K562 (cell line): ENCODE results near the gene MAGEB2. TPM values are rescaled to one million over a fixed set of nuclear protein-coding genes. Genes with fewer than 3 reads are reported as not detected.
A peak's percentile ranks its signal among the peaks of the same experiment; 100 is the strongest.

Experiments
- CEBPG ChIP-seq, 3 experiments: fragments of 200-800 bp in 1 of 3; sonication (Bioruptor generic) in 1 of 3; sonication (generic) in 1 of 3; formaldehyde crosslinking in 1 of 3; IDR thresholded peaks in 2 of 3; conservative IDR thresholded peaks in 1 of 3; 2 replicates each; pipeline versions ENCODE4 v1.6.1 to v1.8.0; 2016 to 2022; ENCODE audit warnings: missing compliant biosample characterization in 2 of 3, missing genetic modification characterization in 2 of 3, mild to moderate bottlenecking in 1 of 3, missing genetic modification reagents in 1 of 3
- DNMT1 ChIP-seq: fragments of 450-650 bp; IDR thresholded peaks from 2 replicates; pipeline ENCODE4 v1.6.1; 2016; ENCODE audit warnings: antibody characterized with exemption, mild to moderate bottlenecking
- DPF2 ChIP-seq: fragments of 450-650 bp; IDR thresholded peaks from 2 replicates; pipeline ENCODE4 v1.6.1; 2016
- KLF16 ChIP-seq: IDR thresholded peaks from 2 replicates; pipeline ENCODE4 v1.6.1; 2016; ENCODE audit warnings: antibody characterized with exemption
- MYNN ChIP-seq, 2 experiments: sonication (generic); formaldehyde crosslinking in 1 of 2; IDR thresholded peaks; 2 replicates each; pipeline versions ENCODE4 v1.5.0 to v1.6.1; 2016 to 2020; ENCODE audit warnings: antibody characterized with exemption in 1 of 2, missing genetic modification reagents in 1 of 2
- NFE2 ChIP-seq: IDR thresholded peaks from 2 replicates; pipeline ENCODE4 v1.6.1; 2014; ENCODE audit warnings: antibody characterized with exemption, low read depth
- SMARCE1 ChIP-seq: fragments of 450-650 bp; IDR thresholded peaks from 2 replicates; pipeline ENCODE4 v1.7.1; 2016; ENCODE audit warnings: mild to moderate bottlenecking
- SMC3 ChIP-seq: conservative IDR thresholded peaks from 2 replicates; pipeline ENCODE4 v1.6.1; 2011; ENCODE audit warnings: low read depth, low read length, improper control_type of control experiment; ENCODE audit not compliant: insufficient read depth
- STAG1 ChIP-seq: sonication (generic); formaldehyde crosslinking; IDR thresholded peaks from 2 replicates; pipeline ENCODE4 v1.5.0; 2020; ENCODE audit warnings: missing genetic modification reagents, borderline replicate concordance
- TCF7L2 ChIP-seq: fragments of 150-350 bp; IDR thresholded peaks from 2 replicates; pipeline ENCODE4 v1.6.1; 2016; ENCODE audit warnings: low read depth, mild to moderate bottlenecking, low read length, moderate library complexity
- TSC22D4 ChIP-seq: fragments of 450-650 bp; IDR thresholded peaks from 2 replicates; pipeline ENCODE4 v1.6.1; 2016; ENCODE audit warnings: missing genetic modification characterization, missing biosample characterization, control low read depth
- ZNF253 ChIP-seq: fragments of 250-450 bp; sonication (Bioruptor Pico); conservative IDR thresholded peaks from 2 replicates; pipeline ENCODE4 v1.6.1; 2021; ENCODE audit warnings: mild to moderate bottlenecking
- polyA plus RNA-seq, 8 experiments: library from polyadenylated mRNA; depleted of rRNA in 4 of 8; stranded (reverse) in 5 of 8; unstranded in 3 of 8; fragments of >200 nt; fragmentation: Nextera tagmentation in 2 of 8; fragmentation: Illumina TruSeq in 1 of 8; extraction: Ambion mirVana in 2 of 8; extraction: Trizol in 1 of 8; gene quantifications; 2 replicates each; pipeline versions ENCODE4 v1.2.1 to v1.2.3, GENCODE V29; 2011 to 2014; ENCODE audit warnings: inconsistent platforms in 1 of 8, missing spikeins in 1 of 8
- total RNA-seq, 7 experiments: library from RNA; depleted of rRNA in 6 of 7; stranded (reverse); fragments of >200 nt in 6 of 7; fragmentation: Illumina TruSeq in 2 of 7; extraction: Trizol in 2 of 7; gene quantifications; 2 replicates each; pipeline versions ENCODE4 v1.2.1 to v1.2.3, GENCODE V29; 2011 to 2021; ENCODE audit warnings: low replicate concordance in 1 of 7
- TF ChIP-seq, protein P1 (sequence below): fragments of 450-650 bp; formaldehyde crosslinking; IDR thresholded peaks from 2 replicates; pipeline ENCODE4 v1.4.0; 2022; ENCODE audit warnings: missing genetic modification characterization
- TF ChIP-seq, protein P2 (sequence below): IDR thresholded peaks from 2 replicates; pipeline ENCODE4 v1.6.1; 2012; ENCODE audit warnings: low read depth, low read length, improper control_type of control experiment, borderline replicate concordance
- TF ChIP-seq, protein P3 (sequence below): fragments of 250-450 bp; sonication (Bioruptor Pico); IDR thresholded peaks from 2 replicates; pipeline ENCODE4 v1.5.0; 2022; ENCODE audit warnings: mild to moderate bottlenecking
- TF ChIP-seq, protein P4 (sequence below): sonication (generic); formaldehyde crosslinking; IDR thresholded peaks from 2 replicates; pipeline ENCODE4 v1.8.0; 2022; ENCODE audit warnings: missing genetic modification reagents, mild to moderate bottlenecking, borderline replicate concordance

MAGEB2 gene
- total and polyA plus RNA-seq, 9 of the 15 experiments (the other 6 are each of a cell fraction or from before 2014, with no cell fraction given): 21.6 to 277 (median 88.8) TPM

DNA sequence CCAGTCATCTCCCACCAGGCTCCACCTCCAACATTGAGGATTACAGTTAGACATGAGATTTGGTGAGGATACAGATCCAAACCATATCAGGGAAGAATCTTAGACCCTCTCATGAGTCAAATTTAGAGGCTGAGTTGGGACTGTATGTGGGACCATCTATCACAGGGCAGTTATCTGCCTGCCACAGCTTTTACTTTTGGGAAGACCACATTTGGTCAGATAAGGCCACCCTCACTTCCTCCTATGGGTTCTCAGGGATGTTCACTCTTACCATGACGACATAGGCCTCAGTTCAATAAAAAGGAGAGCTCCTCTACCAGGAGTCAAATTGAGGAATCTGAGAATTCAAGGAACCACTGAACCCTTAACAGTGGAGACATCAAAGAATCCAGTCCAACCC, 2.1 kb downstream of the MAGEB2 start (continued):
- TF ChIP-seq CEBPG (CRISPR knock-in tag; IDR thresholded peaks at IDR 0.05) (no peak), CEBPG (tag; conservative IDR thresholded peaks at IDR 0.05 in 1 of 2, IDR thresholded peaks at IDR 0.05 in 1 of 2) (no peak), TSC22D4 (no peak), SMC3 (no peak), SMARCE1 (peak; percentile 66; the same call in 1 of the 2 replicates), KLF16 (0 out of 2 replicates have a peak, but pooled peaks have one; percentile 16), TCF7L2 (no peak), DPF2 (peak; percentile 56; the same call in 1 of the 2 replicates), DNMT1 (no peak), STAG1 (CRISPR knock-in tag) (no peak), NFE2 (no peak), ZNF253 (no peak), MYNN (IDR thresholded peaks at IDR 0.05) (no peak), MYNN (CRISPR knock-in tag; IDR thresholded peaks at IDR 0.05) (no peak)
- TF ChIP-seq, protein P1, sequence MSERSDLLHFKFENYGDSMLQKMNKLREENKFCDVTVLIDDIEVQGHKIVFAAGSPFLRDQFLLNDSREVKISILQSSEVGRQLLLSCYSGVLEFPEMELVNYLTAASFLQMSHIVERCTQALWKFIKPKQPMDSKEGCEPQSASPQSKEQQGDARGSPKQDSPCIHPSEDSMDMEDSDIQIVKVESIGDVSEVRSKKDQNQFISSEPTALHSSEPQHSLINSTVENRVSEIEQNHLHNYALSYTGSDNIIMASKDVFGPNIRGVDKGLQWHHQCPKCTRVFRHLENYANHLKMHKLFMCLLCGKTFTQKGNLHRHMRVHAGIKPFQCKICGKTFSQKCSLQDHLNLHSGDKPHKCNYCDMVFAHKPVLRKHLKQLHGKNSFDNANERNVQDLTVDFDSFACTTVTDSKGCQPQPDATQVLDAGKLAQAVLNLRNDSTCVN (CRISPR knock-in tag): no peak
- TF ChIP-seq, protein P2, sequence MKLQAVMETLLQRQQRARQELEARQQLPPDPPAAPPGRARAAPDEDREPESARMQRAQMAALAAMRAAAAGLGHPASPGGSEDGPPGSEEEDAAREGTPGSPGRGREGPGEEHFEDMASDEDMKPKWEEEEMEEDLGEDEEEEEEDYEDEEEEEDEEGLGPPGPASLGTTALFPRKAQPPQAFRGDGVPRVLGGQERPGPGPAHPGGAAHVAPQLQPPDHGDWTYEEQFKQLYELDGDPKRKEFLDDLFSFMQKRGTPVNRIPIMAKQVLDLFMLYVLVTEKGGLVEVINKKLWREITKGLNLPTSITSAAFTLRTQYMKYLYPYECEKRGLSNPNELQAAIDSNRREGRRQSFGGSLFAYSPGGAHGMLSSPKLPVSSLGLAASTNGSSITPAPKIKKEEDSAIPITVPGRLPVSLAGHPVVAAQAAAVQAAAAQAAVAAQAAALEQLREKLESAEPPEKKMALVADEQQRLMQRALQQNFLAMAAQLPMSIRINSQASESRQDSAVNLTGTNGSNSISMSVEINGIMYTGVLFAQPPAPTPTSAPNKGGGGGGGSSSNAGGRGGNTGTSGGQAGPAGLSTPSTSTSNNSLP: no peak
- TF ChIP-seq, protein P3, sequence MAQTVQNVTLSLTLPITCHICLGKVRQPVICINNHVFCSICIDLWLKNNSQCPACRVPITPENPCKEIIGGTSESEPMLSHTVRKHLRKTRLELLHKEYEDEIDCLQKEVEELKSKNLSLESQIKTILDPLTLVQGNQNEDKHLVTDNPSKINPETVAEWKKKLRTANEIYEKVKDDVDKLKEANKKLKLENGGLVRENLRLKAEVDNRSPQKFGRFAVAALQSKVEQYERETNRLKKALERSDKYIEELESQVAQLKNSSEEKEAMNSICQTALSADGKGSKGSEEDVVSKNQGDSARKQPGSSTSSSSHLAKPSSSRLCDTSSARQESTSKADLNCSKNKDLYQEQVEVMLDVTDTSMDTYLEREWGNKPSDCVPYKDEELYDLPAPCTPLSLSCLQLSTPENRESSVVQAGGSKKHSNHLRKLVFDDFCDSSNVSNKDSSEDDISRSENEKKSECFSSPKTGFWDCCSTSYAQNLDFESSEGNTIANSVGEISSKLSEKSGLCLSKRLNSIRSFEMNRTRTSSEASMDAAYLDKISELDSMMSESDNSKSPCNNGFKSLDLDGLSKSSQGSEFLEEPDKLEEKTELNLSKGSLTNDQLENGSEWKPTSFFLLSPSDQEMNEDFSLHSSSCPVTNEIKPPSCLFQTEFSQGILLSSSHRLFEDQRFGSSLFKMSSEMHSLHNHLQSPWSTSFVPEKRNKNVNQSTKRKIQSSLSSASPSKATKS (CRISPR knock-in tag): no peak
- TF ChIP-seq, protein P4, sequence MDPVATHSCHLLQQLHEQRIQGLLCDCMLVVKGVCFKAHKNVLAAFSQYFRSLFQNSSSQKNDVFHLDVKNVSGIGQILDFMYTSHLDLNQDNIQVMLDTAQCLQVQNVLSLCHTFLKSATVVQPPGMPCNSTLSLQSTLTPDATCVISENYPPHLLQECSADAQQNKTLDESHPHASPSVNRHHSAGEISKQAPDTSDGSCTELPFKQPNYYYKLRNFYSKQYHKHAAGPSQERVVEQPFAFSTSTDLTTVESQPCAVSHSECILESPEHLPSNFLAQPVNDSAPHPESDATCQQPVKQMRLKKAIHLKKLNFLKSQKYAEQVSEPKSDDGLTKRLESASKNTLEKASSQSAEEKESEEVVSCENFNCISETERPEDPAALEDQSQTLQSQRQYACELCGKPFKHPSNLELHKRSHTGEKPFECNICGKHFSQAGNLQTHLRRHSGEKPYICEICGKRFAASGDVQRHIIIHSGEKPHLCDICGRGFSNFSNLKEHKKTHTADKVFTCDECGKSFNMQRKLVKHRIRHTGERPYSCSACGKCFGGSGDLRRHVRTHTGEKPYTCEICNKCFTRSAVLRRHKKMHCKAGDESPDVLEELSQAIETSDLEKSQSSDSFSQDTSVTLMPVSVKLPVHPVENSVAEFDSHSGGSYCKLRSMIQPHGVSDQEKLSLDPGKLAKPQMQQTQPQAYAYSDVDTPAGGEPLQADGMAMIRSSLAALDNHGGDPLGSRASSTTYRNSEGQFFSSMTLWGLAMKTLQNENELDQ (CRISPR knock-in tag): no peak
